HG03103 (cell line): ENCODE results near the gene C1orf35.
A peak's percentile ranks its signal among the peaks of the same experiment; 100 is the strongest.
"Not testable (repeated sequence)": the region's sequence is repeated elsewhere in the genome, so short reads cannot be mapped to it uniquely, and the experiment has no call there.

Experiments
- ATAC-seq: cut with Tn5 transposase; IDR thresholded peaks from one replicate; pipeline ENCODE4 v1.9.1; 2021; ENCODE audit warnings: low read depth; ENCODE audit not compliant: unreplicated experiment

The C1orf35 gene

DNA sequence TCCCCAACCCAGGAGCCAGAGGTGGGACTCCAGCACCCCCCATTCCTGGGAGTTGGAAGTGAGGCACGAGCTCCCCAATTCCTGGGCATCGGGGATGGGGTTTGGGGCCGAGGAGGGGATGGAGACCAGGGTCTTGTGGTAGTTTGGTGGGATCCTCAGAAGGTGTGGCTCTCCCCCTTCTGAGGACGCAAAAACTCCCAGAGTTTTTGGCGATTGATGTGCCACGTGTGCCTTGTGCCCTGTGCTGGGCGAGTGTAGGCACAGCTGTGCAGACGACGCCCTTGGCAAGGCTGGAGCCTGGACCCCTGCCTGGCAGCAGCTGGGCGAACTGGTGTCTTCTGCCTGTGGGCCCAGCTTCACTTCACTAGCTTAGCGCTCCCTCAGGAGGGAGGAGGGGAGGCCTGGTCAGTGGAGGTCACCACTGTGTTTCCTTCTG is 39.6 kb upstream of the C1orf35 start:
- ATAC-seq = no peak

DNA sequence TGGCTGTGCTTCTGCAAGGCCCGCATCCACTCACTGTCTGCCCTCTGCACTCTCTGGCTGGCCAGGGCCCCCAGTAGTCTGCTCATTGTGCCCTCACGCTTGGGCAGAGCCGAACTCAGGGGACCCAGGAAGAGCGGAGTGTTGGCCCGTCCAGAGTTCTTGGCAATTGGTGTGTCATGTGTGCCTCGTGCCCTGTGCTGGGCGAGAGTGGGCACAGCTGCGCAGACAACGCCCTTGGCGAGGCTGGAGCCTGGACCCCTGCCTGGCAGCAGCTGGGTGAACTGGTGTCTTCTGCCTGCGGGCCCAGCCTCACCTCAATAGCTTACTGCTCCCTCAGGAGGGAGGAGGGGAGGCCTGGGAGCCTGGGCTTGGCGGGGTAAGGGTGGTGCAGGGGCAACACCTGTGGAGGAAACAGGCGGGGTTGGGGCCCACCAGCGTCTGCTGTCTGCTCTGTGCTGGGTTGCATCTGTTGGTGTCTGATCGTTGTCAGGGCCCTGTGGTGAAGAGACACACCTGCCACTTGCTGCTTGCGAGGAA is 39.1 kb upstream of the C1orf35 start:
- no peak for ATAC-seq

DNA sequence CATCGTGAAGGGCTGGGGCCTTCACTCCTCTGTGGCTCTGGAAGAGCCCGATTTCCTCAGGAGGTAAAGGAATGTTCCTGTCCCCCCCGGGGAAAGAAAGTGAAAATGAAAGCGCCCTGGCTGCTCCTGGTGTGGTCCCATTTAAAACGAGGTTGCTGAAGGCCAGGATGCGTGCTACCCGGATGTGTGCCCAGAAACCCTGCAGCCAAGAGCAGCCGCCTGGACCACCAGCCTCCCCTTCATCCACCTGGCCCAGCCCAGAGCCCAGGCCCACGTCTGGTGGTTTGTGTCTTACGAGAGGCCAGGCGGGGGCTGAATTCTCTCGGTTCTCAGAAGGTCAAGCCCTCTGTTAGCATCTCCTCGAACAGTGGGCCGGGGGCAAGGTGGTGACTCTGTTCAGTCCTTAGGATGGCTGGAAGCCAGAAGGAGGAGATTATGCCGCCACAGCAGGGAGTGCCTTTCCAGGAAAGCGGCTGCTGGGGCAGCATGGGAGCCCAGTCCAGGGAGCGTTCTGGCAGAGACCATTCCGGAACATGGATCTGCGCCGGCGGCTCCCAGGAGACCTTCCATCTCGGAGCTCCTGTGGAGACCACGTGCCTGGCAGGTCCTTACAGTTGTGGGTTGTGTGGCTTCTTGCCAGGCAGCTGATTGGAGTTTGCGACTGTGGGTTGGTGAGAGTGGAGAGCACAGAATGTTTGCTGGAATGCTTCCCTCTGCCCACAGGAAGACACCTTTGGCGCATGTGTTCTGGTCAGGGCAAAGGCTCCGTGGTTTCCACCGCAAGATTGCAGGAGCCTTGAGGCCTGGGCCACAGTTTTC is 38.3 kb upstream of the C1orf35 start:
- no peak for ATAC-seq

DNA sequence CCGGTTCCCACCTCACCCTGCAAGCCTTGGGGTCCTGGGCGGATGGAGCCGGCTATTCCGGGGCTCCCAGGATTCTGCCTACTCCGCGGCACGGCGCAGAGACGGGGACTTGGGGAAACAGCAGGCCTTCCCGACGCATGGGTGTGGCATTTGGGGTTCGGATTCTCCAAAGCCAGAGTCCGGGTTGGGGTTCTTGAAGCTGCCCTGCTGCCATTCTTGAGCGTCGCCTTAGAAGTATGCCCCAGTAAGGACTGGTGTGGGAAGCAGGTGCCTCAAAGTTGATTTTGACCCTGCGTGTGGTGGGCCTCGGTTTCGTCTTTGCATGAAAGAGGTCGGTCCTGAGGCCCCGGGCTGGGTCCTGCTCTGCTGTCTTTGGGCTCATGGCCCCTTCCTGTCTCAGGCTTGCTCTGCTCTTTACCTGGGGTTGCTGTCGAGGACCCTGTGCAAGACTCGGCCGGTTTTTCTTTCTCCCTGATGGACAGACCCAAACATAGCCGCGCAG is 37.6 kb upstream of the C1orf35 start:
- ATAC-seq = no peak

DNA sequence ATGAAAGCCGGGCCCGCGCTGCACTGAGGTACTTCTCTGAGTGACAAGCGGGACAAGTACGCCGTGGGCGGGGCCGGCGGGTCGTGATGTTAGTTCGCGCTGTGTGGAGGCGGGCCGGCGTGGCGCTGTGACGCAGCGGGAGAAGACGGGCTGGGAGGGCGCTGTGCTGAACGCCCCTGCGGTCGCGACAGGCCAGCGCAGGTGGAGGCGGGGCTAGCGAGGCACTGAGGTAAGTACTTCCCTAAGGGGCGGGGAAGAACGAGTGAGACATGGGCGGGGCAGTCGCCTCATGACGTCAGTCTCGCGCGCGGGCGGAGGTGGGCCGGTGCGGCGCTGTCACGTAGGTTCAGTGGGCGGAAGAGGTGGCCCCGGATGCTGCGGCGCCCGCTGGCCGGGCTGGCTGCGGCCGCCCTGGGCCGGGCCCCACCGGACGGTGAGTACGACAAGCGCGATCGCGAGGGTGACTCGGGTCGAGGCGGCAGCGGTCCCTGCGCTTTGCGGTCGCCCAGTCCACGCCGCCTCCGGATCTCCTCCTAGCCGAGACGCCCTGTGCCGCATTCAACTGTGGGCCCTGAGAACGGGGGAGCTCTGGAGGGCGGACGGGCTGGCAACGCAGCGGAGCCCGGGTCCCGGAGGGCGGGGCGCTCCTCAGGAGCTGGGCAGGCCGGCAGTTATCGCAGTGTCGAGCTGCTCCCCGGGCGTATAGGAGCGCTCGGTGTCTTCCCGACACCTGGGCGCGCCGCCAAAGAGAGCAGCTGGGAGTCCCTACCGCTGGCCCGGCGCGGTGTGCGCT is 37.0 kb upstream of the C1orf35 start, which contains the start of gene GUK1:
TSS of gene GUK1 (plus strand) at position 349 of the 793 bp plus-strand sequence. CDS start at position 373, 24 bp downstream.
- peak; percentile 92 for ATAC-seq

DNA sequence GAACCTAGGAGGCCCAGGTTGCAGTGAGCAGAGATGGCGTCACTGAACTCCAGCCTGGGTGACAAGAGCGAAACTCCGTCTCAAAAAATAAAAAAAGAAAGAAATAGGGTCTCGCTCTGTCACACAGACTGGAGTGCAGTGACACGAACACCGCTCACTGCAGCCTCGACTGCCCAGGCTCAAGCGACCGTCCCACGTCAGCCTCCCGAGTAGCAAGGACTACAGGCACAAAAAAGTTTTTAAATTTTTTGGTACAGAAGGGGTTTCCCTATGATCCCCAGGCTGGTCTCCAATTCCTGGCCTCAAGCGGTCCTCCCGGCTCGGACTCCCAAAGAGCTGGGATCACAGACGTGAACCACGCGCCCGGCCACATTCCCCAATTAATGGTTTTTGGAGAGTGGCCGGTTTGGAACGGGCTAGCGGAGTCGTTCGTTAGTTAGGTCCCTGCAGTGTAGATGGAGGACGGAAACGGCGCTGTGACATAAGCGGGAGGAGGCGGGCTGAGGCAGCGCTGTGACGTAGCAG is 36.3 kb upstream of the C1orf35 start:
- ATAC-seq = no peak

DNA sequence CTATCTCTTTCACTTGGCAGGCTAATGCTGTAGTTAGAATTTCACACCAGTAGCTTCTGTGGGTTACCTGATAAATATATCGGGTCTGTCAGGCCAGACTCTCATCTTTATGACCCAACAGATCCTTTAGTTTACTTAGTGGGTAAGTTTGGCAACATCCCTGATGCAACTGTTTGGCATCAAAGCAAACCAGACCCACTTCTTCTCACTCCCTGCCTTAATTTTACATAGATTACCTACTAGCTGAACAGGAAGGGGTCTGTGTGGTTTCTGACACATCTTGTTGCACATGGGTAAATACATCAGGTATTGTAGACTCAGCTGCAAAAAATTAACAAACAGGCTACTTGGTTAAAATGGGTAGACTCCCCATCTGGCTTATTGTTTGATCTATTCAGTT is 33.8 kb upstream of the C1orf35 start:
- ATAC-seq = no peak

DNA sequence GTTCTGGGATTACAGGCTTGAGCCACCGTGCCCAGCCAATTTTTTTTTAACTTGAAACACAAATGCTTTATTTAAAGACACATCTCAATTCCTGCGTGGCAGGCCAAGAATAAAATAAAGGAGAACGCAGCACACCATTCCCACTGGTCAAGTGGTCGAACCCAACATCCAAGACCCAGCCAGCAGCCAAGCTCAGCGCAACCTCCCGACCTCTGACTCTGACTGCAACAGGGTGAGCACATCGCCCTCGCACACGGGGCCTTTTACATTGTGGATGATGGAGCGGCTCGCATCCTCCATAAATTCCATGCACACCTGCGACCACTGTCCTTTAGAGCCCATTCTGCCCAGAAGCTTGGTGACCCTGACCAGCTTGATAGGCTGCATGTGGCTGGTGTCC is 31.5 kb upstream of the C1orf35 start:
- ATAC-seq = no peak

DNA sequence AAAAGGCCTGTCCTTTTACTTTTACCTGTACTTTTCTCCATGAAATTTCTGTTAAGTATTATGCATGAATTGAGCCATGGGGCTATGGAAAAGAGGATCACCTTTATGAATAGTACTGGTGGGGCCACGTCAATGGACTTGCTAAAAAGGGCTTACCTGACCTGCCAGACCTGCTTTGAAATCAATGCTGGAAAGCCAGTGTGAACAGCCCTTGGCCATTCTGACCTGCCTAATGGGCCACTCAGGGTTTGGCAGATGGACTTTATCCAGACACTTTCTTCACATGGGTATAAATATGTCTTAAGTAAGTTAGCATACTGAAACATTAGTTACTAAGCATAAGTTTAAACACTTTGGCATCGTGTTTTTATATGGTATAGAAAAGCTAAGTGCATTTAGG is 28.6 kb upstream of the C1orf35 start:
- ATAC-seq = no peak

DNA sequence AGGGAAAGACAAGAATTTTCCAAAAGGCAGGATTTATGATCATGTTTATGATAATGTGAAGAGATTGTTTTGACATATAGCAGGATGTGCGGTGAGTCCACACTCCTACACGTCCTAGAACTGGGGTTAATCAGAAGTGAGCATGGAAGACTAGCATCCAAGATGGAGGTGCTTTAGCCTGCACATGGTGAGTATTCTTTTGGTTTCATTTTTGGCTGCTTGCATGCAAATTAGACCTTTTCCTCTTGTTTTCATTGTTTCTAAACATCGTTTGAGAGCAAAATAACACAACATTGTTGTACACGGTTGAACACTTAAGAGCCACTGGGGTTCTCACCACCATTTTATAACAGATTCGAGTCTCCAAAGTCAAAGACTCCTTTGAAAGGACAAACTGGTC is 22.1 kb upstream of the C1orf35 start:
- ATAC-seq = no peak

DNA sequence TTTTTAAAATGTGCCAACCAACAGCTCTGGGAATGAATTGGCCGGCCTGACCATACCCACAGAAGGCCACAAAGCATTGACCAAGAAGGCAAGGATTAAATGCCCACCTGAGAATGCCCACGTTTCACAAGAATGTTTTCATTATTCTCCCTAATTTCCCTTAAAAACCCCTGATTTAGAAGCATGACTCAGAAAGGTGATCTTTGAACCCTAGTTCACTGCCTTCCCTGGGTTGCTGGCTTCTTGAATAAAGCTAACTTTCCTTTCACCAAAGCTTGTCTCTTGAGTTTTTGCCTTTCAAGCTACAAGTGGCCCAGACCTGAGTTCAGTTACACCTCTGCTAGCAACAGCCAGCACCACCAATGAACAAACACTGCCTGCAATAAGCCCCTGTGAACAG is 20.4 kb upstream of the C1orf35 start:
- no peak for ATAC-seq

DNA sequence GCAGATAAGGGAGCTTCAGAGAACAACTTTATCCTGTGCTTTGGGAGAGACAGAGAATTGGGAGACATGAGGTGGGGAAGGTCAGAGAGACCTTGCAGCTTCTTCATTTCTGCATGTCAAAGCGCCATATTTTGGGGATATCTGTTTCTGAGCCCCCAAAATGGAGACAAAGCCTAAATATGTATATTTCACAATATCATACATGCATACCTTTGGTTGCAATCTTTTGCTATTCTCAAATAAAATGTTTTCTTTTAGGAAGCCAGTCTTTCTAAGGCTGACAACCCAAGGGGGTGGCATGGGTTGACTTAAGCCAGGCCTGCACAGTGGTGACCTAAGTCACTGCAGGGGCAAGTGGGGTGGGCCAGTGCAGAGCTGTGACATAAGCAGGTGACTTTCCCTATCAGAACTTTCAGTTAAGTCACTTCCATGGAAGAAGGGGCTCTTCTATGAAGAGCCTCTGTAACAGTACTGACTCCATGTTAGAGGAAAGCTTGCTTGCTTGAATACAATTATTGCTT is 19.9 kb upstream of the C1orf35 start:
- no peak for ATAC-seq

DNA sequence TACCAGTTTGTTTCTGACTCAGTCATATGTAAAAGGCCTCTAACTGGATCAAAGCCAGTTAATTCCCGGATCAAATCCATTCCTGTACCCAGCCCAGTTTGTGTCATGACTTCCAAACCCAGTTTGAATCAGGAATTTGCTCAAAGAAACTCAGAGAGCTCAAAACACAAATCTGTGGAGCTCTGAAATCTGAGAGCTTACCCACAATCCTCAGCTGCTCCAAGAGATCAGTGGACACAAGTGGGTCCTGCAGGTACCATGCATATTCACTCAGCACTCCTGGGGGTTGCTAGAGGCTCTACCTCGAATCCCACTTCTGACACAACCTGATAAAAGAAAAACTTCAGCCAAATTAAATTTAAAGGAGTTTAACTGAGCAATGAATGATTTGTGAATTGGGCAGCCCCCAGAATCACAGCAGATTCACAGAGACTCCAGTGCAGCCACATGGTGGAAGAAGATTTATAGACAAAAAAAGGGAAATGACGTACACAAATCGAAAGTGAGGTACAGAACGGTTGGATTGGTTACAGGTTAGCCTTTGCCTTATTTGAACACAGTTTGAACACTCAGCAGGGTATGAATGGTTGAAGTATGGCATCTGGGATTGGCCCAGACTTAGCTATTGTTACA is 17.8 kb upstream of the C1orf35 start:
- ATAC-seq = no peak

DNA sequence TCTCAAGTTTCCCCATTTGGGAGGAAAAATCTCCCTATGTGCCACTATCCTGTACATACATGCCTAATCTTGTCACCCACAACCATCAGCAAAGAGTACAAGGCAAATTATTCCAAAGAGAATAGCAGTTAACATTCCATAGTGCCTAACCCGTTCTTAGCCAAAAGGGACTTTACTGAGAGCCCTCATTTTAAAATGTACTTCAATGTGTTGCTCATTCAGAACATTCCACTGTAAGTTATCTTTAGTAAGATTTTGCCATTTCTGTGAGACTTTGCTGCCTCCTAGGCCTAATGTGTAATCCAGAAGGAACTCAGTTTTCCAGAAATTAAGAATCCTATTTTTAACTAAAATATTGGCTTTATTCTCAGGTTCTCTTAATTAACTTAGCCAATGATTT is 17.2 kb upstream of the C1orf35 start:
- ATAC-seq = no peak

DNA sequence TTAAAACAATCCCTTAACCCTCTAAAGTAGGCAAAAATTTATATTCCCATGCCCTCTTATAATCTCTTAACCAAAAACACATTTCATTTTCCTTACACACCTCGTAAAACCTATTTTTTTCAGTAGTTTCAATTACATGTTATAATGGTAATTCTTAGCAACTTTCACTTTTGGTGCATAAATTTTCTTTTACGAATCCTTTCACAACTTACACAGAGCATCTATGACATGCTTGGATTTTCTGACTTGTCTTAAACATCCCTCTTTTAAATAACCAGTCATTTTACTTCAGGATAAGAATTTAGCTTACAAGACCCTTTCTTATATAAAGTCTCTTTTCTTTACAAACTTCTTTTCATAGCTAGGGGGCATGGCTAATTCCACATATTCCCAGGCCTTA is 14.9 kb upstream of the C1orf35 start:
- ATAC-seq = no peak

DNA sequence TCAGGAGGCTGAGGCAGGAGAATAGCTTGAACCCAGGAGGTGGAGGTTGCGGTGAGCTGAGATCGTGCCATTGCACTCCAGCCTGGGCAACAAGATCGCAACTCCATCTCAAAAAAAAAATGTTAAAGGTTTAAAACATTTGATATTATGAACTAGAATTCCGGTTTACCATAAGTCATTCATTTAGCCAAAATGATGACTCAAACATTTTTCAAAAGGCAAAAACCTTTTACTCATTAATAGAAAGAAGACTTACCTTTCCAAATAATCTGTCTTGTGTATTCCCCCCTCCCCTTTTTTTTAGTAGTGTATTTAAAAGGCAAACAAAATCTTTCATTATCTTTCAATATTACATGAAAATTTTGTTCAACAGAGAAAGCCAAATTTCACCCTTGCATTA is 14.2 kb upstream of the C1orf35 start:
- ATAC-seq = no peak

DNA sequence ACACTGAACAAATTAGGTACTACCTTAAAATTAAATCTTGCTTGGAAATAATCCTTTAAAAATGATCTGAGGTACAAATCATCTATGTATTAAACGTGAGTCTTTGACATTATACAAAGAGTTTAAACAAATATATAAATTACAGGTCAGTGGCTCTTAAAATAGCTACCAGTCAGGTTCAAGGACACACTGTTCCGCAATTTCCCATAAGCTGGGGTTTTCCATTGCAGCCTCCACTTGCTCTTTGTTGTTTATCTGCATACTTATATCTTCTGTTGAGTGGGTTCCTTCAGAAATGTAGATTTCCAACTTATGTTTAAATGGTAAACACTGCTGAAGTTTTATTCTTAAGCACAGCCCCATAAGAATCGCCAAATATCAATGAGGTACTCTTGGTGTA is 11.7 kb upstream of the C1orf35 start:
- no peak for ATAC-seq

DNA sequence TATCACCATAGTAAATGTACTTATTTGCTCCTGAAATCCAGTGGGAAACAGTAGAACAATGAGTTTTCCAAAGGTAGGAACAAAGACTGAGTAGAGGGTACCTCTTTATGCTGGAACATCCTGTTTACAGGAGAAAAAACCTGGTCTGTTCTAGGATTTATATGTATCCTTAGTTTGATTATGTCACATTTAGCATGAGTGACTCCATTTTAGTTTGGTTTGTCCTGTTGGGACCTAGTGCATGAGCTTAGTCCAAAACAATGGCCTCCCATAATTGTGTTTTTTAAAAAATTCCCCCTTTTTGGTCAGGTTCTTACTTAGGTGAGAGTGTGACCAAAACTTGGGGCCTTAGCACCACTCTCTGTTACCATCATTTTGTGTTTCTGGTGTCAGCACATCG is 9.5 kb upstream of the C1orf35 start:
- ATAC-seq = no peak

DNA sequence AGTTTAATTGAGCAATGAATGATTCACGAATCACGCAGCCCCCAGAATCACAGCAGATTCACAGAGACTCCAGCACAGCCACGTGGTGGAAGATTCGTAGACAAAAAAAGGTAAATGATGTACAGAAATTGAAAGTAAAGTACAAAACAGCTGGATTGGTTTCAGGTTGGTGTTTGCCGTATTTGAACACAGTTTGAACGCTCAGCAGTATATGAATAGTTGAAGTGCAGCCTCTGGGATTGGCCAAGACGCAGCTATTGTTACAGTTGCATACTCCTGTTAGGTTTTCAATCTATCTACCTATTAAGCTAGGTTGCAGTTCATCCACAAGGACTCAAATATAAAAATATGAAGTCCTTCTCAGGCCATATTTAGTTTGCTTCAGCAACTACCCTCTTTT is 9.0 kb upstream of the C1orf35 start:
- ATAC-seq = no peak

DNA sequence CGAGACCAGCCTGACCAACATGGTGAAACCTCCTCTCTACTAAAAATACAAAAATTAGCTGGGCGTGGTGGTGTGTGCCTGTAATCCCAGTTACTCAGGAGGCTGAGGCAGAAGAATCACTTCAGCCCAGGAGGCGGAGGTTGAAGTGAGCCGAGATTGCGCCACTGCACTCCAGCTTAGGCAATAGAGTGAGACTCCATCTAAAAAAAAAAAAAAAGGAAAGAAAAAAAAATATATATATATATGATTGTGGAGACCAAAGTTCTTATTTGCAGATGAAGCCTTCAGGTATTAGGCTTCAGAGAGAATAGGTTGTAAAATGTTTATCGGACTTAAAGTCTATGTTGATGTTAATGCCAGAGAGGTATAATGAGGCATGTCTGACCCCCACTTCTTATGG is 8.2 kb upstream of the C1orf35 start:
- not testable (repeated sequence) for ATAC-seq
